C4-2B (cell line): Measurements from ENCODE around the gene MATN1.

Experiments
- H3K27ac ChIP-seq: fragments of 450-650 bp; 2 replicates; pipeline ENCODE4 v1.5.1; 2017
- ZFX ChIP-seq: fragments of 450-650 bp; IDR thresholded peaks from 2 replicates; pipeline ENCODE4 v1.6.1; 2017
- TF ChIP-seq, protein P1 (sequence below): fragments of 450-650 bp; conservative IDR thresholded peaks from 2 replicates; pipeline ENCODE4 v1.5.1; 2017; ENCODE audit warnings: mild to moderate bottlenecking

MATN1 gene

DNA sequence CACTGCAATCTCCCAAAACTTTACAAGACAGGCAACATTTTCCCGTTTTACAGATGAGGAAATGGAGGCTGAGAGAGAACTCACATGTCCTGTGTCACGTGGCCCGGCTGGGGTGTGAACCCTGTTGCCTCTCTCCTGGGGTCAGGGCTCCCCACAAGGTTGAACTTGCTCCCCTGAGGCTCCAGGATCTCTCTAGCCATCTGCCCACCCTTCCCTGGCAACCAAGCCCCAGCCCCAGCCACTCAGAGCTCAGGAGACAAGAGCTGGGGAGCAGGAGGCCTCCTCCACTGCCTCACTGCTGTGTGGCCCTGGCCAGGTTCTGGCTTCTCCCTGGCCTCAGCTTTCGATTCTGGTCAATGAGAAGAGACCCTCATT lies 22.4 kb upstream of the MATN1 start:
- no peak overlapping the region for H3K27ac ChIP-seq
- TF ChIP-seq ZFX: no peak

DNA sequence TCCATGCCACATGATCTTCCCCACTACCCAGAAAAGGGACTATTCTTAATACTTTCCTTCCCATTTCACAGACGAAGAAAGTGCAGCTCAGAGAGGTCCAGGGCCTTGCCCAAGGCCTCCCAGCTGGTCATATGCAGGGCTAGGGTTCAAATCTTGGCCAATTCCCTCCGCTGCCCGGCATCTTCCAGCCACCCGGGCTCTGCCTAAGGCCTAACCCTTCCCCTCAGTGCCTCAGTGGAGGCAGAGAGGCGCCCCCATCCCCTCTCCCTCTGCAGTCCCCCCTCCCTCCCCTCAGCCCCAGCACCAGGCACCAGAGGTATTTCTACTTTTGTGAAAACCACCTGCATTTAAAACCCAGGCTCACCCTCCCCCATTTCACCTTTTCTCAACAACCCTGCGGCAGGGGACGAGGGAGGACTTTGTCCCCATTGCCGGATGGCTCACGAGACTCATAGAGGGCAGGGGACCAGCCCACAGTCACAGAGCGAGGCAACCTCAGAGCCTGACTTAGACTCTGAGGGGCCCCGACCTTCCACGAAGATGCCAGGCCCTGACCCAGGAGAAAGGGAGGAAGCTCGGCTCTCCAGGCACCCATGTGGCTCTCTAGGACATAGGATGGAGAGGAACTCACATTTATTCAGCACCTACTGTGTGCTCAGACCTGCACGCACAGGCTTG lies 21.9 kb upstream of the MATN1 start:
- TF ChIP-seq, protein P1, sequence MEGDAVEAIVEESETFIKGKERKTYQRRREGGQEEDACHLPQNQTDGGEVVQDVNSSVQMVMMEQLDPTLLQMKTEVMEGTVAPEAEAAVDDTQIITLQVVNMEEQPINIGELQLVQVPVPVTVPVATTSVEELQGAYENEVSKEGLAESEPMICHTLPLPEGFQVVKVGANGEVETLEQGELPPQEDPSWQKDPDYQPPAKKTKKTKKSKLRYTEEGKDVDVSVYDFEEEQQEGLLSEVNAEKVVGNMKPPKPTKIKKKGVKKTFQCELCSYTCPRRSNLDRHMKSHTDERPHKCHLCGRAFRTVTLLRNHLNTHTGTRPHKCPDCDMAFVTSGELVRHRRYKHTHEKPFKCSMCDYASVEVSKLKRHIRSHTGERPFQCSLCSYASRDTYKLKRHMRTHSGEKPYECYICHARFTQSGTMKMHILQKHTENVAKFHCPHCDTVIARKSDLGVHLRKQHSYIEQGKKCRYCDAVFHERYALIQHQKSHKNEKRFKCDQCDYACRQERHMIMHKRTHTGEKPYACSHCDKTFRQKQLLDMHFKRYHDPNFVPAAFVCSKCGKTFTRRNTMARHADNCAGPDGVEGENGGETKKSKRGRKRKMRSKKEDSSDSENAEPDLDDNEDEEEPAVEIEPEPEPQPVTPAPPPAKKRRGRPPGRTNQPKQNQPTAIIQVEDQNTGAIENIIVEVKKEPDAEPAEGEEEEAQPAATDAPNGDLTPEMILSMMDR: no peak
- no peak for TF ChIP-seq ZFX
- H3K27ac ChIP-seq: no peak overlapping the region

DNA sequence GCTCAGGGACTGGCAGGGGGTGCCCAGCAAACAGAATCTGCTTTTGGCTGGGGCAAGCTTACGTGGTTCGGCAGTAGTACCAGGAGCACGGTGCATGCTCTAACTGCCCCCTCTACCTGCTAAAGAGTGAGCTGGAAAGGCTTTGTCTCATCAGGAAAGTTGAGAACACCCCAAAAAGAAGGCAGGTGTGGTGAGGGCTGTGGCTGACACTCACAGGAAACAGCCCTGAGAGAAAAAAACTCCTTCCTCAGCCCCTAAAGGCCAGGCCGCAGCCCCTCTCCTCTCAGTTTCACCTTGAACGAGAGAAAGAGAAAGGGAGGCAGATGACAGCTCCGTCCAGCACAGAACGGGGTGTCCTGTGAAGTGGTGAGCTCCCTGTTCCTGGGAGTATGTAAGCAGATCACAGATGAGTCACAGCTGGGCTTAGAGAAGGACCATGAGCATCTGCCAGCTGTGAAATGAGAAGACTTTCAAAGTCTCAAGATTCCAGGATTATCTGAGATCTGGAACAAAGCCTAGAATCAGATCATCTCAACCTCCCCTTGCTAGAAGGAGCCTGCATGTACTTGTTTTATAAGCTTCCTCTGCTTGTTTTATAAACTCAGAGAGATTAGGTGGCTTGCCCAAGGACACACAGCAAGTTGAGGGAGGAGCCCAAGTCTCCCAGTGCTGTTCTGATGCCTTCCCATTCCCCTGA lies 20.8 kb upstream of the MATN1 start:
- H3K27ac ChIP-seq: no peak overlapping the region
- no peak for TF ChIP-seq ZFX
- TF ChIP-seq, protein P1: no peak

GRCh38 chr1:30743584-30744059 lies 20.2 kb upstream of the MATN1 start:
- TF ChIP-seq, protein P1: no peak
- TF ChIP-seq ZFX: no peak
- H3K27ac ChIP-seq: no peak overlapping the region

- H3K27ac ChIP-seq: no peak overlapping the region
- TF ChIP-seq, protein P1: no peak
- TF ChIP-seq ZFX: no peak
Observed at GRCh38 chr1:30742963-30743559, 19.7 kb upstream of the MATN1 start.

GRCh38 chr1:30742300-30742962 lies 19.0 kb upstream of the MATN1 start:
- no peak for TF ChIP-seq ZFX
- TF ChIP-seq, protein P1: no peak
- no peak overlapping the region for H3K27ac ChIP-seq

- H3K27ac ChIP-seq: no peak overlapping the region
- no peak for TF ChIP-seq ZFX
- TF ChIP-seq, protein P1: no peak
Observed at GRCh38 chr1:30741239-30741894, 18.0 kb upstream of the MATN1 start.
